ENCODE results near the gene INAFM2. TPM values are rescaled to one million over a fixed set of nuclear protein-coding genes. Genes with fewer than 3 reads are reported as not detected.

Gene INAFM2
- total and polyA plus RNA-seq, 9 of the 15 experiments (the other 6 are each of a cell fraction or from before 2014, with no cell fraction given), result 11.8 to 43.1 (median 27.2) TPM

DNA sequence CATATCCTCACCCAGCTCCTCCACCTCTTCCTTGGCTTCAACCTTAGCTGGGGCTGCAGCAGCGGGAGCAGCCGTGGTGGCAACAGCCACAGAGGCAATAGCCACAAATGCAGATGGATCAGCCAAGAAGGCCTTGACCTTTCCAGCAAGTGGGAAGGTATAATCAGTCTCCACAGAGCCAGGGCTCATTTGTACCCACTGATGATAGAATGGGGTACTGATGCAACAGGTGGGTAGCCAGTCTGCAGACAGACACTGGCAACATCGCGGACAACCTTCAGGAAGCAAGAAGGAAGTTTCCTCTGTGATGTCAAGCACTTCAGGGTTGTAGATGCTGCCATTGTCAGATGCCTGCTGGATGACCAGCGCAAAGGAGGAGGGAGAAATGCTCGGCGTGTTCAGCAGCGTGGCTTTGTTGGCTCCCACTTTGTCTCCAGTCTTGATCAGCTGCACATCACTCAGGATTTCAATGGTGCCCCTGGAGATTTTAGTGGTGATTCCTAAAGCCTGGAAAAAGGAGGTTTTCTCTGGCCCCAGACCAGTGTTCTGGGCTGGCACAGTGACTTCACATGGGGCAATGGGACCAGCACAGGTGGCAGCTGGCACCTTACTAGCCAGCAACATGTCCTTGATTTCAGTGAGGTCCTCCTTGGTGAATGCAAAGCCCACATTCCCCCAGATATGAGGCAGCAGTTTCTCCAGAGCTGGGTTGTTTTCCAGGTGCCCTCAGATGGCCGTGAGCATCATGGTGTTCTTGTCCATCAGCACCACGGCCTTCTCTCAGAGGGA is 10.9 kb upstream of the INAFM2 start:
- no peak overlapping the region for H3K4me2 ChIP-seq (ENCODE audit: insufficient read depth, low read length)

More for the DNA sequence above, 10.9 kb upstream of the INAFM2 start:
- Histone ChIP-seq H4K20me1 (replicated peaks; ENCODE audit: control insufficient read depth, insufficient read depth, low read length) (no peaks in the 10 kb centered on the region), H3K36me3 (ENCODE audit: control insufficient read depth, insufficient read depth, low read length) (no peaks in the 10 kb centered on the region), H3K79me2 (ENCODE audit: control insufficient read depth, insufficient read depth, low read length) (no peaks in the 10 kb centered on the region), H2AFZ (ENCODE audit: low read depth, low read length) (no peak overlapping the region), H3K9ac (ENCODE audit: insufficient read depth in 1 of 2, low read depth in 2 of 2, low read length in 2 of 2) (no peak overlapping the region), H3K4me3 (no peak overlapping the region), H3K27me3 (ENCODE audit: control insufficient read depth in 2 of 2, insufficient read depth in 2 of 2, low read length in 2 of 2) (peaks cover 2 to 37% of the 10 kb centered on the region in 2 experiments; a peak in 3 of 5 replicates), H3K9me1 (ENCODE audit: control insufficient read depth, insufficient read depth, low read length) (no peaks in the 10 kb centered on the region), H3K9me3 (replicated peaks; ENCODE audit: control insufficient read depth, insufficient read depth, low read depth, low read length) (no peaks in the 10 kb centered on the region), H3K27ac (ENCODE audit: extremely low read depth, low read depth, low read length) (no peak overlapping the region), H3K4me1 (replicated peaks in 1 of 2; ENCODE audit: control insufficient read depth in 2 of 2, insufficient read depth in 2 of 2, low read length in 2 of 2) (peaks cover 22 to 25% of the 10 kb centered on the region in 2 experiments)
- in situ Hi-C loops (cut with MboI), result loop anchor here (5.0 kb wide), 1 partner anchor 35 kb away; no protein-coding TSS in a partner anchor
- TF ChIP-seq, protein P1, sequence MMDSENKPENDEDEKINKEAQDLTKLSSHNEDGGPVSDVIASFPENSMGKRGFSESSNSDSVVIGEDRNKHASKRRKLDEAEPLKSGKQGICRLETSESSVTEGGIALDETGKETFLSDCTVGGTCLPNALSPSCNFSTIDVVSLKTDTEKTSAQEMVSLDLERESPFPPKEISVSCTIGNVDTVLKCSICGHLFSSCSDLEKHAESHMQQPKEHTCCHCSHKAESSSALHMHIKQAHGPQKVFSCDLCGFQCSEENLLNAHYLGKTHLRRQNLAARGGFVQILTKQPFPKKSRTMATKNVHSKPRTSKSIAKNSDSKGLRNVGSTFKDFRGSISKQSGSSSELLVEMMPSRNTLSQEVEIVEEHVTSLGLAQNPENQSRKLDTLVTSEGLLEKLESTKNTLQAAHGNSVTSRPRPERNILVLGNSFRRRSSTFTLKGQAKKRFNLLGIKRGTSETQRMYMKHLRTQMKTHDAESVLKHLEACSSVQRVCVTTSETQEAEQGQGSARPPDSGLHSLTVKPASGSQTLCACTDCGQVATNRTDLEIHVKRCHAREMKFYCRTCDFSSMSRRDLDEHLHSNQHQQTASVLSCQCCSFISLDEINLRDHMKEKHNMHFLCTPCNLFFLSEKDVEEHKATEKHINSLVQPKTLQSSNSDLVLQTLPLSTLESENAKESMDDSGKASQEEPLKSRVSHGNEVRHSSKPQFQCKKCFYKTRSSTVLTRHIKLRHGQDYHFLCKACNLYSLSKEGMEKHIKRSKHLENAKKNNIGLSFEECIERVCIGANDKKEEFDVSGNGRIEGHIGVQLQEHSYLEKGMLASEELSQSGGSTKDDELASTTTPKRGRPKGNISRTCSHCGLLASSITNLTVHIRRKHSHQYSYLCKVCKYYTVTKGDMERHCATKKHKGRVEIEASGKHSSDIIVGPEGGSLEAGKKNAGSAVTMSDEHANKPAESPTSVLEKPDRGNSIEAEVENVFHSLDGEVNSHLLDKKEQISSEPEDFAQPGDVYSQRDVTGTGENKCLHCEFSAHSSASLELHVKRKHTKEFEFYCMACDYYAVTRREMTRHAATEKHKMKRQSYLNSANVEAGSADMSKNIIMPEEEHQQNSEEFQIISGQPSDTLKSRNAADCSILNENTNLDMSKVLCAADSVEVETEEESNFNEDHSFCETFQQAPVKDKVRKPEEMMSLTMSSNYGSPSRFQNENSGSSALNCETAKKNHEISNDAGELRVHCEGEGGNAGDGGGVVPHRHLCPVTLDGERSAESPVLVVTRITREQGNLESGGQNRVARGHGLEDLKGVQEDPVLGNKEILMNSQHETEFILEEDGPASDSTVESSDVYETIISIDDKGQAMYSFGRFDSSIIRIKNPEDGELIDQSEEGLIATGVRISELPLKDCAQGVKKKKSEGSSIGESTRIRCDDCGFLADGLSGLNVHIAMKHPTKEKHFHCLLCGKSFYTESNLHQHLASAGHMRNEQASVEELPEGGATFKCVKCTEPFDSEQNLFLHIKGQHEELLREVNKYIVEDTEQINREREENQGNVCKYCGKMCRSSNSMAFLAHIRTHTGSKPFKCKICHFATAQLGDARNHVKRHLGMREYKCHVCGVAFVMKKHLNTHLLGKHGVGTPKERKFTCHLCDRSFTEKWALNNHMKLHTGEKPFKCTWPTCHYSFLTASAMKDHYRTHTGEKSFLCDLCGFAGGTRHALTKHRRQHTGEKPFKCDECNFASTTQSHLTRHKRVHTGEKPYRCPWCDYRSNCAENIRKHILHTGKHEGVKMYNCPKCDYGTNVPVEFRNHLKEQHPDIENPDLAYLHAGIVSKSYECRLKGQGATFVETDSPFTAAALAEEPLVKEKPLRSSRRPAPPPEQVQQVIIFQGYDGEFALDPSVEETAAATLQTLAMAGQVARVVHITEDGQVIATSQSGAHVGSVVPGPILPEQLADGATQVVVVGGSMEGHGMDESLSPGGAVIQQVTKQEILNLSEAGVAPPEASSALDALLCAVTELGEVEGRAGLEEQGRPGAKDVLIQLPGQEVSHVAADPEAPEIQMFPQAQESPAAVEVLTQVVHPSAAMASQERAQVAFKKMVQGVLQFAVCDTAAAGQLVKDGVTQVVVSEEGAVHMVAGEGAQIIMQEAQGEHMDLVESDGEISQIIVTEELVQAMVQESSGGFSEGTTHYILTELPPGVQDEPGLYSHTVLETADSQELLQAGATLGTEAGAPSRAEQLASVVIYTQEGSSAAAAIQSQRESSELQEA (IDR thresholded peaks at IDR 0.05; ENCODE audit: low read depth), result no peak
- TF ChIP-seq, protein P2, sequence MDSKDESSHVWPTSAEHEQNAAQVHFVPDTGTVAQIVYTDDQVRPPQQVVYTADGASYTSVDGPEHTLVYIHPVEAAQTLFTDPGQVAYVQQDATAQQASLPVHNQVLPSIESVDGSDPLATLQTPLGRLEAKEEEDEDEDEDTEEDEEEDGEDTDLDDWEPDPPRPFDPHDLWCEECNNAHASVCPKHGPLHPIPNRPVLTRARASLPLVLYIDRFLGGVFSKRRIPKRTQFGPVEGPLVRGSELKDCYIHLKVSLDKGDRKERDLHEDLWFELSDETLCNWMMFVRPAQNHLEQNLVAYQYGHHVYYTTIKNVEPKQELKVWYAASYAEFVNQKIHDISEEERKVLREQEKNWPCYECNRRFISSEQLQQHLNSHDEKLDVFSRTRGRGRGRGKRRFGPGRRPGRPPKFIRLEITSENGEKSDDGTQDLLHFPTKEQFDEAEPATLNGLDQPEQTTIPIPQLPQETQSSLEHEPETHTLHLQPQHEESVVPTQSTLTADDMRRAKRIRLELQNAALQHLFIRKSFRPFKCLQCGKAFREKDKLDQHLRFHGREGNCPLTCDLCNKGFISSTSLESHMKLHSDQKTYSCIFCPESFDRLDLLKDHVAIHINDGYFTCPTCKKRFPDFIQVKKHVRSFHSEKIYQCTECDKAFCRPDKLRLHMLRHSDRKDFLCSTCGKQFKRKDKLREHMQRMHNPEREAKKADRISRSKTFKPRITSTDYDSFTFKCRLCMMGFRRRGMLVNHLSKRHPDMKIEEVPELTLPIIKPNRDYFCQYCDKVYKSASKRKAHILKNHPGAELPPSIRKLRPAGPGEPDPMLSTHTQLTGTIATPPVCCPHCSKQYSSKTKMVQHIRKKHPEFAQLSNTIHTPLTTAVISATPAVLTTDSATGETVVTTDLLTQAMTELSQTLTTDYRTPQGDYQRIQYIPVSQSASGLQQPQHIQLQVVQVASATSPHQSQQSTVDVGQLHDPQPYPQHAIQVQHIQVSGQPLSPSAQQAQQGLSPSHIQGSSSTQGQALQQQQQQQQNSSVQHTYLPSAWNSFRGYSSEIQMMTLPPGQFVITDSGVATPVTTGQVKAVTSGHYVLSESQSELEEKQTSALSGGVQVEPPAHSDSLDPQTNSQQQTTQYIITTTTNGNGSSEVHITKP (IDR thresholded peaks at IDR 0.05; ENCODE audit: partially characterized antibody), result no peak
- no peak for TF ChIP-seq ZNF436 (CRISPR knock-in tag; IDR thresholded peaks at IDR 0.05)
- ATAC-seq, result no peak
- FAIRE-seq, result no peak
- DNase-seq (ENCODE audit: extremely low read depth in 1 of 4, low spot score in 3 of 4), result no peak
- 14% methylated on average over 10 of the region's 10 CpGs for WGBS (ENCODE audit: insufficient coverage, low coverage, missing lambda C conversion rate)
- ChIA-PET CTCF (ENCODE audit: low intra/inter-chr PET ratio) (interaction anchor here (0.6 to 5.2 kb wide), 2 partner anchors 31 to 240 kb away, joined by 3 to 87 read pairs; partner anchors contain the start of gene ANKRD63), POLR2A (interaction anchor here (1.1 kb wide), 2 partner anchors 10 to 20 kb away, joined by 3 to 4 read pairs; no protein-coding TSS in a partner anchor)
- BruUV-seq (replicated peaks), result no TSS peak
- intact Hi-C loops (cut with micrococcal nuclease), result no loop called here

Measured in K562 (cell line).